Measurements from ENCODE around the gene SDK1. TPM values are rescaled to one million over a fixed set of nuclear protein-coding genes. Genes with fewer than 3 reads are reported as not detected.

SDK1 gene
- total RNA-seq, 1 donor from 2014 or later: 2.2 TPM

GRCh38 chr7:4159154-4159501 lies 858.1 kb downstream of the SDK1 start:
- intact Hi-C loops (cut with DNase I): no loop called here
- ATAC-seq (ENCODE audit: poor library complexity) (no peak), DNase-seq (no peak)

GRCh38 chr7:4159761-4160554 lies 858.9 kb downstream of the SDK1 start:
- DNase-seq: no peak
- intact Hi-C loops (cut with DNase I): no loop called here
- no peak for ATAC-seq (ENCODE audit: poor library complexity)

GRCh38 chr7:4162884-4163564 lies 862.0 kb downstream of the SDK1 start:
- ATAC-seq (ENCODE audit: poor library complexity) (peak; percentile 88), DNase-seq (peak; percentile 77)
- intact Hi-C loops (cut with DNase I): no loop called here

GRCh38 chr7:4163565-4164203 lies 862.6 kb downstream of the SDK1 start:
- intact Hi-C loops (cut with DNase I): no loop called here
- ATAC-seq (ENCODE audit: poor library complexity): peak; percentile 26
- DNase-seq: no peak

- intact Hi-C loops (cut with DNase I): no loop called here
- DNase-seq (no peak), ATAC-seq (ENCODE audit: poor library complexity) (no peak)
Measured at GRCh38 chr7:4164556-4164955, 863.5 kb downstream of the SDK1 start.

GRCh38 chr7:4166340-4166739 lies 865.3 kb downstream of the SDK1 start:
- intact Hi-C loops (cut with DNase I): no loop called here
- no peak for DNase-seq

GRCh38 chr7:4166807-4167206 lies 865.8 kb downstream of the SDK1 start:
- ATAC-seq (ENCODE audit: poor library complexity) (no peak), DNase-seq (no peak)
- intact Hi-C loops (cut with DNase I): no loop called here

More at GRCh38 chr7:4166340-4166739, 865.3 kb downstream of the SDK1 start:
- ATAC-seq (ENCODE audit: poor library complexity): no peak

GRCh38 chr7:4167385-4167910 lies 866.4 kb downstream of the SDK1 start:
- ATAC-seq (ENCODE audit: poor library complexity): no peak
- no peak for DNase-seq
- intact Hi-C loops (cut with DNase I): no loop called here

- ATAC-seq (ENCODE audit: poor library complexity): no peak
- intact Hi-C loops (cut with DNase I): no loop called here
- no peak for DNase-seq
Measured at GRCh38 chr7:4168041-4168440, 867.0 kb downstream of the SDK1 start.

GRCh38 chr7:4168541-4168940 lies 867.5 kb downstream of the SDK1 start:
- intact Hi-C loops (cut with DNase I): no loop called here
- ATAC-seq (ENCODE audit: poor library complexity): peak; percentile 39

GRCh38 chr7:4169455-4169854 lies 868.4 kb downstream of the SDK1 start:
- no peak for ATAC-seq (ENCODE audit: poor library complexity)
- DNase-seq: no peak
- intact Hi-C loops (cut with DNase I): no loop called here

More at GRCh38 chr7:4168541-4168940, 867.5 kb downstream of the SDK1 start:
- no peak for DNase-seq

GRCh38 chr7:4170997-4171786 lies 870.1 kb downstream of the SDK1 start:
- intact Hi-C loops (cut with DNase I): no loop called here
- DNase-seq (no peak), ATAC-seq (ENCODE audit: poor library complexity) (no peak)

GRCh38 chr7:4172883-4173282 lies 871.8 kb downstream of the SDK1 start:
- no peak for DNase-seq
- ATAC-seq (ENCODE audit: poor library complexity): no peak
- intact Hi-C loops (cut with DNase I): no loop called here

- intact Hi-C loops (cut with DNase I): no loop called here
- no peak for DNase-seq
- ATAC-seq (ENCODE audit: poor library complexity): no peak
Measured at GRCh38 chr7:4173615-4174014, 872.6 kb downstream of the SDK1 start.

- no peak for ATAC-seq (ENCODE audit: poor library complexity)
- intact Hi-C loops (cut with DNase I): no loop called here
- no peak for DNase-seq
Measured at GRCh38 chr7:4174016-4174415, 873.0 kb downstream of the SDK1 start.

GRCh38 chr7:4174451-4174850 lies 873.4 kb downstream of the SDK1 start:
- ATAC-seq (ENCODE audit: poor library complexity) (no peak), DNase-seq (no peak)
- intact Hi-C loops (cut with DNase I): no loop called here

GRCh38 chr7:4174884-4175283 lies 873.8 kb downstream of the SDK1 start:
- DNase-seq (no peak), ATAC-seq (ENCODE audit: poor library complexity) (no peak)
- intact Hi-C loops (cut with DNase I): no loop called here

- ATAC-seq (ENCODE audit: poor library complexity) (no peak), DNase-seq (no peak)
- intact Hi-C loops (cut with DNase I): no loop called here
Measured at GRCh38 chr7:4175346-4175973, 874.4 kb downstream of the SDK1 start.

Data from Right ventricle myocardium superior (tissue), 1 donor.